Tibial nerve (tissue), 4 donors: ENCODE measurements around the gene CELA1. TPM values are rescaled to one million over a fixed set of nuclear protein-coding genes. Genes with fewer than 3 reads are reported as not detected.

ENCODE experiments used
- DNase-seq, 2 donors: peaks; one replicate each; pipeline ENCODE4 v3.0.0-alpha.2; 2019; ENCODE audit warnings: low spot score in 2 of 2
- H3K27ac ChIP-seq, 4 donors: fragments of 200-600 bp; sonication (generic) in 3 of 4; one replicate each; pipeline ENCODE4 v1.5.1; 2017 to 2019; ENCODE audit warnings: mild to moderate bottlenecking in 1 of 4
- H3K27me3 ChIP-seq, 2 donors: fragments of 200-600 bp; sonication (generic) in 1 of 2; one replicate each; pipeline versions ENCODE4 v1.5.1 to v1.6.0; 2017 to 2019
- H3K36me3 ChIP-seq, 3 donors: fragments of 200-600 bp; sonication (generic); one replicate each; pipeline ENCODE4 v1.5.1; 2018 to 2019
- H3K4me1 ChIP-seq, 4 donors: fragments of 200-600 bp; sonication (generic) in 3 of 4; one replicate each; pipeline ENCODE4 v1.5.1; 2017 to 2019
- H3K4me3 ChIP-seq, 4 donors: fragments of 200-600 bp; sonication (generic) in 3 of 4; one replicate each; pipeline ENCODE4 v1.5.1; 2017 to 2019; ENCODE audit warnings: mild to moderate bottlenecking in 1 of 4, moderate library complexity in 1 of 4
- H3K9me3 ChIP-seq, 4 donors: fragments of 200-600 bp; sonication (generic) in 3 of 4; one replicate each; pipeline ENCODE4 v1.5.1; 2017 to 2019
- CTCF ChIP-seq, 5 experiments: fragments of 200-600 bp in 3 of 5; fragments of 450-650 bp in 2 of 5; sonication (generic) in 3 of 5; IDR thresholded peaks; one replicate each; pipeline ENCODE4 v1.5.1; 2016 to 2019; ENCODE audit warnings: antibody characterized with exemption in 5 of 5, mild to moderate bottlenecking in 3 of 5, moderate library complexity in 2 of 5
- EP300 ChIP-seq, 2 donors: sonication (generic); formaldehyde crosslinking; IDR thresholded peaks; one replicate each; pipeline ENCODE4 v1.6.1; 2017; ENCODE audit warnings: antibody characterized with exemption in 2 of 2, mild to moderate bottlenecking in 1 of 2
- POLR2A ChIP-seq, 2 donors: fragments of 450-650 bp; IDR thresholded peaks; one replicate each; pipeline ENCODE4 v1.6.1; 2017; ENCODE audit warnings: antibody characterized with exemption in 2 of 2, mild to moderate bottlenecking in 2 of 2, moderate library complexity in 2 of 2
- WGBS, 2 donors: methylation state at CpG; one replicate each; pipeline ENCODE4 v1.1.5; 2018; 5-methylcytosine and 5-hydroxymethylcytosine counted together
- total RNA-seq, 4 donors: library from RNA; depleted of rRNA; stranded (reverse); fragments of >200 nt; gene quantifications; one replicate each; pipeline ENCODE4 v1.1.0, GENCODE V29; 2016

Gene CELA1
- total RNA-seq, 4 donors from 2014 or later = not detected

GRCh38 chr12:51381226-51382079, 35.0 kb upstream of the CELA1 start:
- TF ChIP-seq CTCF (IDR thresholded peaks at IDR 0.05) = no peak
- no peaks in the 10 kb centered on the region for H3K36me3 ChIP-seq
- no peak overlapping the region for H3K4me3 ChIP-seq
- H3K27ac ChIP-seq = no peak overlapping the region
- no peaks in the 10 kb centered on the region for H3K9me3 ChIP-seq
- WGBS, 2 donors = 25 to 33% methylated on average over 5 of the region's 5 CpGs
- H3K4me1 ChIP-seq = no peaks in the 10 kb centered on the region
- no peak for DNase-seq
- H3K27me3 ChIP-seq = no peaks in the 10 kb centered on the region

GRCh38 chr12:51379571-51379970, 33.1 kb upstream of the CELA1 start:
- DNase-seq = no peak
- 90 to 96% methylated on average over 5 to 11 of the region's 11 CpGs for WGBS, 2 donors
- Histone ChIP-seq H3K36me3 (no peaks in the 10 kb centered on the region), H3K9me3 (no peaks in the 10 kb centered on the region), H3K27me3 (no peaks in the 10 kb centered on the region), H3K4me3 (no peak overlapping the region), H3K4me1 (no peaks in the 10 kb centered on the region), H3K27ac (no peak overlapping the region)
- TF ChIP-seq CTCF (IDR thresholded peaks at IDR 0.05) (no peak), EP300 (IDR thresholded peaks at IDR 0.05) (no peak), POLR2A (IDR thresholded peaks at IDR 0.05) (no peak)

DNA sequence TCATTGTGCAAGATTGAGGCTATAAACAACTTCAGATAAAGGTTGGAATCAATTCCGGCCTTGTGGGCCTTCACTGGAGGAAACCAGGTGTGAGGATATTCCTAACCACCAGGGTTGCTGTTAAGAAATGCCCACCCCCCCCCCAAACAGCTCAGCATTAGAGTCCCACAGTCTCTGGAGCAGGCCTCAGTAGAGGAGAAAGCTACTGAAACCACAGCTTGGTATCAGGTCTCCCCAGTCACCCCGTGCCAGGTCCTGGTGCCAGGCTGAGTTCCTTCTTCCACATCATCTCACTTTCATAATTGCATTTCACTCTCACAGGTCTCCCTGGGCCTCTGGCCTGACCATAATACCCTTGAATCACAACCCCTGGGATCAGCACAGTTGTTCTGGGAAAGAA, 32.3 kb upstream of the CELA1 start:
- Histone ChIP-seq H3K36me3 (no peaks in the 10 kb centered on the region), H3K9me3 (no peaks in the 10 kb centered on the region), H3K27me3 (no peaks in the 10 kb centered on the region), H3K4me3 (no peak overlapping the region), H3K4me1 (no peaks in the 10 kb centered on the region), H3K27ac (no peak overlapping the region)
- TF ChIP-seq CTCF (IDR thresholded peaks at IDR 0.05) (no peak), EP300 (IDR thresholded peaks at IDR 0.05) (no peak), POLR2A (IDR thresholded peaks at IDR 0.05) (no peak)
- DNase-seq = no peak
- 88 to 93% methylated on average over 2 of the region's 2 CpGs for WGBS, 2 donors

DNA sequence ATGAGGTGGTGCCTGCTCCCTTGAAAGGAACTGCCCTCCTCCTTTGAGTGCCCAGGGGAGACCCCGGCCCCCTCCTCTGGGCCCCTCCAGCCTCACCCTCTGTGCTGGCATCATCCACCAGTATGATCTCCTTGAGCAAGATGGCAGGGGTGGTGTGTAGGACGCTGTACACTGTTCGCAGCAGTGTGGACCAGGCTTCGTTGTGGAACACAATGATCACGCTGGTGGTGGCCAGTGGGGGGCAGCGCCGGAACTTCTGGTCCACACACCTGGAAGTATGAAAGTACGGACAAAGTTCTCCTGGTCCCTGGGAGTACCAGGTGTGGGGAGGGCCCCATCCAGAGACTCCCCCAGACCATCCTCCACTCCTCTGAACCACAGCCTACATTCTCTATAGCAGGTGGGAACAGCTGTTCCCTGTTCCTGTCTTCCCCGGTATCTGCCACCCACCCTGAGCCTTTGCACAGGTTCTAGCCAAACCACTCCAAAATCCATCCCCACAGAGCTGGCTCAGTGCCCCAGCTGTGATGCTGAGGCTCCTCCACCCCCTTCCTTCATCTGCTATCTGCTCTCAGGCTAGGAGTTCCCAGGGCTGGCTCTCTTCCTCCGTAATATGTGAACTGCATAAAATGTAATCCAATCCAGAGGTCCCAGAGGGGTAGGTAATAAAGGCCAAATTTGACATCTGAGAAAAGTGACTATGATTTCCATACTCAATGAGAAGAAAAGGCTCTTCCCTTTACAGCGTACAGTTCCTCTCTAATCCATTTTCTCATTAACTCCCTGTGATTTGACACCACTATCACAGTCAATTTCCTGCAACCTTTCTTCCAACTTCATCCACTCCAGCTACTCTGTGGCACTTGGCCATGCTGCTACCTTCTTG, 30.9 kb upstream of the CELA1 start:
- no peaks in the 10 kb centered on the region for H3K36me3 ChIP-seq
- H3K9me3 ChIP-seq = no peaks in the 10 kb centered on the region
- no peak overlapping the region for H3K4me3 ChIP-seq
- no peak overlapping the region for H3K27ac ChIP-seq
- no peaks in the 10 kb centered on the region for H3K27me3 ChIP-seq
- TF ChIP-seq EP300 (IDR thresholded peaks at IDR 0.05) (no peak), POLR2A (IDR thresholded peaks at IDR 0.05) (no peak), CTCF (IDR thresholded peaks at IDR 0.05) (no peak)
- DNase-seq = no peak
- WGBS, 2 donors = 86 to 93% methylated on average over 11 of the region's 11 CpGs
- H3K4me1 ChIP-seq = no peaks in the 10 kb centered on the region

DNA sequence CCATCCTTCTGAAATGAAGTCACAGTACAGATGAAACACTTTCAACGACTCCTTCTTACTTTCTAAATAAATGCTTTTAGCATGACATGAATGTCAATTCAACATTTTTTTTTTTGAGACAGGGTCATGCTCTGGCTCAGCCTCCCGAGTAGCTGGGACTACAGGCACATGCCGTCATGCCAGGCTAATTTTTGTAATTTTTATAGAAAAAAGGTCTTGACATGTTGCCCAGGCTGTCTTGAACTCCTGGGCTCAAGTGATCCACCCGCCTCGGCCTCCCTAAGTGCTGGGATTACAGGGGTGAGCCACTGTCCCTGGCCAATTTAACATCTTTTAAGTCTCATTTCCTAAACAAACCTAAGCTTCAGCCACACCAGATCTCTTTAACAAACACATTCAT, 28.4 kb upstream of the CELA1 start:
- H3K27me3 ChIP-seq = no peaks in the 10 kb centered on the region
- WGBS, 2 donors = 32 to 44% methylated on average over 5 of the region's 5 CpGs
- no peak for DNase-seq

More for the DNA sequence above, 28.4 kb upstream of the CELA1 start:
- TF ChIP-seq EP300 (IDR thresholded peaks at IDR 0.05) (no peak), POLR2A (IDR thresholded peaks at IDR 0.05) (no peak), CTCF (IDR thresholded peaks at IDR 0.05) (no peak)
- Histone ChIP-seq H3K4me3 (no peak overlapping the region), H3K27ac (no peak overlapping the region), H3K9me3 (no peaks in the 10 kb centered on the region), H3K4me1 (peaks cover 0 to 14% (median 0%) of the 10 kb centered on the region in 4 donors), H3K36me3 (no peaks in the 10 kb centered on the region)
